Hematopoietic multipotent progenitor cell (in vitro differentiated cells): ENCODE results near the gene IQCM. TPM values are rescaled to one million over a fixed set of nuclear protein-coding genes. Genes with fewer than 3 reads are reported as not detected.
"Not testable (repeated sequence)": the region's sequence is repeated elsewhere in the genome, so short reads cannot be mapped to it uniquely, and the experiment has no call there.

Source experiments
- DNase-seq, 3 donors: peaks; one replicate each; pipeline ENCODE4 v3.0.0-alpha.2; 2011 to 2015; ENCODE audit warnings: low read depth in 2 of 3, low spot score in 2 of 3
- total RNA-seq: library from RNA; depleted of rRNA; stranded (reverse); fragments of >200 nt; gene quantifications from one replicate; pipeline ENCODE4 v1.2.3, GENCODE V29; 2012

Gene IQCM
- total RNA-seq, 1 donor = not detected

DNA sequence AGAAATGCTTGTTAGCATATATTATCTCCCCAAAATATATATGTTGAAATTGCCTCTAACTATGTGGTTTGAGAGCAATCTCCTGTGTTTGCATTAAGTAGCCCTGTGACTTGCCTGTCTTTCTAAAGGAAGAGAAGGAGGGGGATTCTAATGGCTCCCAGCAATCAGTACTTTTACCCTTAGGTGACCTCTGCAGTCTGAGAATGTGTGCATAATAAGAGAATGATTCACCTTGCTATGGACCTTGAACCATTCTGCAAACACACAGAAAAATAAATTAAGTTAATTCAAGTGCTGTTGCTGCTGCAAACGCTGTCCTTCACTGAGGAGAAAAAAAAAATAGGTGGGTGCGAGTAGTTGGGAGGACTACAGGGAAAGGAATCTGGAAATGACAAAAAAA, 322.2 kb downstream of the IQCM start:
- DNase-seq = no peak

DNA sequence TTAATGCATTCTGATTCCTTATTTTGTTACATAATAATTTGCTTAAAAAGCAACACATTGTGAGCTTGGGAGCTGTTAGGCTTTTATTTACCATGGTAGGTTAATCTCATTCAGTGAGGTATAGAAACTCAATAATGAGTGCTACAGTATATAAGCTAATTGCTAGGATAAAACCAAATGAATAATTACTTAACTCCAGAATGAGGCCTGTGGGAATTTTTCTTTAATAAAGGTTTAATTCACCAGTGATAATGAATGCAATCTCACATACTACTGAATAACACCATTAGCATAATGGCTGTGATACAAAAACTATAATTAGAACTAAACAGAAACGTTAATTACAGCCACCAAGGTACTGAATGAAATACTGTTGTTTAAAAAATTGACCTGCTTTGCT, 326.3 kb downstream of the IQCM start:
- no peak for DNase-seq

- no peak for DNase-seq
Measured at GRCh38 chr4:149486861-149487260, 328.8 kb downstream of the IQCM start.

DNA sequence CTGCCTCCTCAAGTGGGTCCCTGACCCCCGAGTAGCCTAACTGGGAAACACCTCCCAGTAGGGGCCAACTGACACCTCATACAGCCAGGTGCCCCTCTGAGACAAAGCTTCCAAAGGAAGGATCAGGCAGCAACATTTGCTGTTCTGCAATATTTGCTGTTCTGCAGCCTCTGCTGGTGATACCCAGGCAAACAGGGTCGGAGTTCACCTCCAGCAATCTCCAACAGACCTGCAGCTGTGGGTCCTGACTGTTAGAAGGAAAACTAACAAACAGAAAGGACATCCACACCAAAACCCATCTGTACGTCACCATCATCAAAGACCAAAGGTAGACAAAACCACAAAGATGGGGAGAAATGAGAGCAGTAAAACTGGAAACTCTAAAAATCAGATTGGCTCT, 347.0 kb downstream of the IQCM start:
- not testable (repeated sequence) for DNase-seq

DNA sequence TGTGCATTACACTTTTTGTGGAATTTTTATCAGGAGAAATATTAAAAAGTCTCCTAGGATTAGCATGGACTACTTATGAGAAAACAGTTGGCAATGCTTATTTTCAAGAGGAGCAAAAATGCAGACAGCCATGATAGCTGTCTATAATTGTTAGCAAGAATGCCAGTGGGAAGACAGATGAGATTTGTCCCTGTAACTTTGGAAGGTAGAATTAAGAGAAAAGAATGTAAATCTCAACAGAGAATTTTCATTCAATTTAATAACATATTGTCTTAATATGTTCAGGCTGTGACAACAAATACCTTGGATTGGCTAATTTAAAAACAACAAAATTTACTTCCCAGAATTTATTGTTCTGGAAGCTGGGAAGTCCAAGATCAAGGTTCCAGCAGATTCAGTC, 349.2 kb downstream of the IQCM start:
- no peak for DNase-seq

- no peak for DNase-seq
Measured at GRCh38 chr4:149465955-149466354, 349.7 kb downstream of the IQCM start.

DNA sequence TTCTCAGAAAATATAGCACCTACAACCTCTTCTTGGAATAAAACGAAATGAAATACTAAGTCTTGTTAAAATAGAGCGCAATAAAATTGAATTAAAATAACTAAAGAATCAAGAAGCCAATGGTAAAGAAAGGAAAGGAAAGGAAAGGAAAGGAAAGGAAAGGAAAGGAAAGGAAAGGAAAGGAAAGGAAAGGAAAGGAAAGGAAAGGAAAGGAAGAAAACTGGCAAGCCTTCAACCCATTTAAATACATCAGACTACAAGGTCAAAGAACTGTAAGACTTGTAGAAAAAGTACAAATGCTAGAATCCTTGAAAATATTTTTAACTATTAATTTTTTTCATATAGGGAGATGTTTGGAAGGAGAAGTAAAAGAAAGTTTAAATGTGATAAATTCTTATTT, 372.1 kb downstream of the IQCM start:
- DNase-seq = no peak

DNA sequence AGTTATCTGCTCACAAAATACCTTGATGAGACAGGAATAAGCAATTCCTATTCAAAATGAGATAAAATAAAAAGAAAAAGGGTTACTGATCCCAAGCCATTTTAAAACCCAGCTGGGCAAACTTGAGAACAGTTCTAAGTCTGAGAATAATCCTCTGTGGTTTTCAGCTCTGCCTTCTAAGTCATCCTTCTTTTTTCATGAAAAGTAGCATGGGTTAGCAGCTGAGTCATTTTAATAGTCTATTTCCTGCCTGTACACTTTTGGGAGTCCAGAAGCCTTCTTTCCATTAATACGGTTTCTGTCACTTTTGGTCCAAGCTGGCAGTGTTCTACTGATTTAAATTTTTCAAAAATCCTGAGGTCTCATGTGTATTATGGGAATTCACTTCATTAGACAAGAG, 374.3 kb downstream of the IQCM start:
- no peak for DNase-seq

- no peak for DNase-seq
Measured at GRCh38 chr4:149426461-149426860, 389.2 kb downstream of the IQCM start.

DNA sequence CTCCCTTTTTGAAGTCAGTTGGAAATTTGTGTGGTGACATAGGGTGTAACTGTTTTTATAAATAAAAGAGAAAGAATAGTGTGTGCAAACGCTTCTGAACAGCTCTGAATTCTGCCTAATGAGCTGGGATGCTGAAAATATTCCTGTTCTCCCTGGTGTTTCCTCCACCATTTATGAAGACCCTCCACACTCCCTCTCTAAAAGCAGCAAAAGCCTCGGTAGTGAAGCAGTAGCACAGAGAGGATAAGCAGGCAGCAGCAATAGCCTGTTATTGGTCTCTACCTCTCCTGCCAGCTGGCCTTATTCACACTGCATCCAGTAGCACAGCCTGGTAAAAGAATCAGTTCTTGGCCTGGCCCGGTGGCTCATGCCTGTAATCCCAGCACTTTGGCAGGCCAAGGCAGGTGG, 406.1 kb downstream of the IQCM start:
- no peak for DNase-seq

DNA sequence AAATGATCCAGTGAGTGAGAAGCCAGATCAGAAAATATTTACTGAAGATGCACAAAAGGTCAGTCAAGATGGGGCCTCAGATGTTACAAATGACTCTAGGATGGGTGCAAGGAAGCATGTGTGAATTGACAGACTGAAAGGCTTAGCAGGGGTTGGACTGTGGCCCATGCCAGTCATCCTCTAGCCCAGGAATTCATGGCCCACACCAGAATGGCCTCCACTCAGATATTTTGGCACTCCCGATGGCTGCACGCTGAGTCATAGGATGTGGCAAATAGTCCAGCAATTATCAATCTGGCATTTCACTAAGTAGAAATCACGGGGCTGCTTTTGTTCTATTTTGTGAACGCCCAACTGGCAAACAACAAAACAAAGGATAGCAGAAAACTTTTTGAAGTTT, 406.5 kb downstream of the IQCM start:
- no peak for DNase-seq

- DNase-seq = no peak
Measured at GRCh38 chr4:149404143-149404542, 411.5 kb downstream of the IQCM start.

- no peak for DNase-seq
Measured at GRCh38 chr4:149403081-149403480, 412.6 kb downstream of the IQCM start.

DNA sequence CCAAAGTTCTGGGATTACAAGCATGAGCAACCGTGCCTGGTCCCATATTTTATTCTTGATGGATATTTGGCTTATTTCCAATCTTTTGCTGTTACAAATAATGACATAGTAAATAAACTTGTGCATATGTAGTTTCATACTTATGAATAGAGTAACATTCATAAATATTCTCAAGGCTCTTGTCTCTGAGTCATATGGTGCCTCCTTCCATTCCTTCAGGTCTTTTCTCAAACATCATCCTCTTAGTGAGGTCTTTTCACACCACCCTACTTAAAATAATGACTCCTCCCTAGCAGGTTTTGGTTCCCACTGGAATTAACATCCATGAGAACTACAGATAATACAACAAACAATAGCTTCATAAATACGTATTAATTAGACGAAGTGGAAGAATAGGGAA, 416.6 kb downstream of the IQCM start:
- DNase-seq = no peak

DNA sequence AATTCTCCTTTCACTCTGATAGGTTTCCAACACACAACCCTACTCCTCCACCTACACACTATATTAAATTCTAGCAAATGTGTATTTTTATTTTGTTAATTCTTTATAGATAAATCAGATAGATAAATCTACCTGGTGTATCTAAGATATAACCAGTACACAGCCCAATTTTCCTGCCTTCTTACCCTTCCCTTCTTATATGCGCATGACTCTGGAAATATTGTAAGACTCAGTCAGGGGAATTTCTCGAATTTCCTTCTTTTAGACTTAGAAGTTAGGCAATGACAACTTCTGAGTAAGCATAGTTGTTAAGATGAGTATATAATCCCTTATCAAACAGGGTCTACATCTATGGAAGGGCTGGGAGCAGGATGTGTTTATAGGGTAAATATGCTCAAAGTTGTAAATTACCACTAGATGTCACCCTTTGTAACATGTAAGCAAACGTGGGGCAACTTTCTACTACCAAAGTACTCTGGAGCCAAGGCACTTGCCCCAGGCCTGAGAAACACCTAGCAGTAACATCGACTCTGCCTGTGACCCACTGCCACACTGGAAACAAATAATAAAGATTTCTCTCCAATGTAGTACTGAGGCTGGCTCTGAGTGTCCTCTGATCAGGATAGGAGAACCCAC, 444.7 kb downstream of the IQCM start:
- DNase-seq = peak in 1 of 3 donors; percentile 2

DNA sequence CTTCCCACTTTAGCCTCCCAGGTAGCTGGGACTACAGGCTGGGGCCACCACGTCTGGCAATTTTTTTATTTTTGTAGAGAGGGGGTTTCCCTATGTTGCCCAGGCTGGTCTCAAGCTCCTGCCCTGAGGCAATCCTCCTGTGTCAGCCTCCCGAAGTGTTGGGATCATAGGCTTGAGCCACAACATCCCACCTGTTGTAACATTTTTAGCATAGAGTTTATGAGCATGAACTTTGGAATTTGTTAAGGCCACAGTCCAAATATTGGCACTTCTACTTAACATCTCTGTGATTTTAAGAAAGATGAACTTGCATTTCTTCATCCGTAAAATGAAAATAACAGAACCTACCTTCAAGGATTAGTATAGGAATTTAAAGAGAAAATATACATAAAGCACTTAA, 445.6 kb downstream of the IQCM start:
- DNase-seq = no peak

DNA sequence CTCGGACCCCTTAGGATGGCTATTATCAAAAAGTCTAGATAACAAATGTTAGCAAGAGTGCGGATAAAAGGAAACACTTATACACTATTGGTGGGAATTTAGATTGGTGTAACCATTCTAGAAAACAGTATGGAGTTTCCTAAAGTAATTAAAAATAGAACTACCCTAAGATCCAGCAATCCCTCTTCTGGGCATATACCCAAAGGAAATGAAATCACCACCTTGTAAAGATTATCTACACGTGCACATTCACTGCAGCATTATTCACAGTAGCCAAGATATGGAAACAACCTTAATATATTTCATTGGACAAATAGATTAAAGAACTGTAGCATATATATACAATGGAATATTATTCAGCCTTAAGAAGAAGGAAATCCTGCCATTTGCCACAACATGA, 462.4 kb downstream of the IQCM start:
- no peak for DNase-seq

- DNase-seq = no peak
Measured at GRCh38 chr4:149349541-149349940, 466.1 kb downstream of the IQCM start.

GRCh38 chr4:149347139-149347538, 468.5 kb downstream of the IQCM start:
- no peak for DNase-seq

DNA sequence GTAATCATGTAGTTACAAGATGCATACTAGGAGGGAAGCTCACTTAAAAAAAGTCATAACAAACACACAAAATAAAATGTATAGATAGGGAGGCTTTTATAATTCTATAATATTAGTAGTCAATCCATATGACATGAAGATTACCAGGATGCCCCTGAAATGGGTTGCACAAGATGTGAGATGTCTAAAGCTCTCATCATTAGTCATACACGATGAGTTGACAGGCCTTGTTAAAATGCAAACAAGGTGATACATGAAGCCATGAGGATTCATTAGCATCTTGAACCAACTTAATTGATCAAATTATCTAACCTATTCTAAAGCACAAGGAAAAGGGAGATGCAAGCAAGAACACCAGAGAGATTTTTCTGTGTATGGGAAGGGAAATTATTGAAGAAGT, 470.2 kb downstream of the IQCM start:
- DNase-seq = no peak

DNA sequence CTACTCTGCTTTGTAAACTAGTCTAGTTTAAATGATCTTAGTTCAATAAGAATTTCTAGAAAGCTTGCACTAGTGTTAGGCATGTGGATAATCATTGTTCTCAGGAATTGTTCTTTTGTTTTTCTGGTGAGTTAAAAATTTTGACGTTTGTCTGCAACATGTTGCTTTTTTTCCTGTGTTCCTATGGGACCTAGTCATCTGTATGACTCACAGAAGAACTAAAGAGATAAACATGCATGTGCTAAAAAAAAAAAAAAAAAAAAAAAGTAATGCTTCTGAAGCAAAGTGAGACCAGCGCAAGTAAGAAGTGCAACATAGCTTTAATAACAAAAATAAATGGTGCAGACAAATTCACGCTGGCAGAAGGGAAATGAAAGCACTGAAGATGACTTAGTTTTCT, 471.2 kb downstream of the IQCM start:
- no peak for DNase-seq

DNA sequence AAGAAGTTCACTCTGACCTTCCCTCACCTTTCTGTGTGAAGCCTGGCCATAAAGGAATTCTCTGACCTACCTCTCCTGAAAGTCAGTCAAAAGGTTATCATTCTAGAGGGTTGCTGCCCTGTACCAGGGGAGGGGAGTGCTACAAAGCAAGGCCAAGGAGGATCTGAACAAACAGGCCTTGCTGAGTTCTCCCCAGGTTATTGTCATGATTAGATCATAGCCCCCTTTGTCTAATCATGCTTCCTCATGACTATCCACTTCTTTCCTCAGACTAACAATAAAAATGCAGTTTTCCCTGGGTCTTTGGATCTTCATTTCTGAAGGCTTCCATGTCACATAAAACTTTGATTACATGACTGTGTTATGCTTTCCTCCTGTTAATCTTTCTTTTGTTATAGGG, 472.0 kb downstream of the IQCM start:
- DNase-seq = no peak

DNA sequence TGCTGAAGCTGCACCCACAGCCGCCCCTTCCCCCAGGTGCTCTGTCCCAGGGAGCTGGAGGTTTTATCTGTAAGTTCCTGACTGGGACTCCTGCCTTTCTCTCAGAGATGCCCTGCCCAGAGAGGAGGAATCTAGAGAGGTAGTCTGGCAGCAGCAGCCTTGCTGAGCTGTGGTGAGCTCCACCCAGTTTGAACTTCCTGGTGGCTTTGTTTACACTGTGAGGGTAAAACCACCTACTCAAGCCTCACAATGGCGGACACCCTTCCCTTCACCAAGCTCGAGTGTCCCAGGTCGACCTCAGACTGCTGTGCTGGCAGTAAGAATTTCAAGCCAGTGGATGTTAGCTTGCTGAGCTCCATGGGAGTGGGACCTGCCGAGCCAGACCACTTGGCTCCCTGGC, 474.5 kb downstream of the IQCM start:
- DNase-seq = not testable (repeated sequence)
